ENCODE results near the gene UNC5C. TPM values are rescaled to one million over a fixed set of nuclear protein-coding genes. Genes with fewer than 3 reads are reported as not detected.

The UNC5C gene
- total RNA-seq, 8 experiments from 2014 or later = 0.13 to 12.7 (median 3.5) TPM

DNA sequence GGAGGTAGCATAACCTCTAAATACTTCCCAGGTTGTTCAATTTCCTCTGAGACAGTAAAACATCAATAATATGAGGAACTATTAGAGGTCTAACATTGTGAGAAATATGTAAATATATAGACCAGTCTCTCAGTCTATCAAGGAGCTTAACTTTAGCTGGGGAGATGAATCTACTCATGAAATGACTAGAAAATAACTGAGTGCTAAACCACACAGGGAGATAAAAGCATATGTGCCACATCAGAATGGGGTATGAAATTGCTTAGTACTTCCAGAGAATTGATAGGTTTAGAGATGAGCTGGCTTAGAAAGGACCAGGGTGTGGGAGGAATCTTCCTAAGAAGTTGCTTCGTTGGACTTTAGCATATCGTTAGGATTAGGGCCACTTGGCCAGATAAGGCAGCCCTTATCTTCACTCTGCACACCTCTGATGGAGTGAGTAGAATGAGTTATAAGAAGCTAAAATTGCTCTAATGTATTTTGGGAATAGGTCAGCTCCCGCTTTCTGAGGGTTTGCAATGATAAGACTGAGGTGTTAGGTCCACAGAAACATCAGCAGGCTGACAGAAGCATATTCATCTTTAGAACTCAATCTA, 299.2 kb downstream of the UNC5C start:
- Histone ChIP-seq H3K4me1 (replicated peaks in 1 of 2) (peaks cover 0 to 2% of the 10 kb centered on the region in 2 donors), H3K4me3 (no peak overlapping the region), H3K27ac (no peak overlapping the region)
- ATAC-seq (replicated peaks in 6 of 8) = no peak
- WGBS, 10 experiments = 37 to 100% (median 100%) methylated on average over 1 to 3 of the region's 3 CpGs; no CpG with 5 or more reads in 1 of the 10 experiments
- in situ Hi-C loops (cut with MboI; ENCODE audit: low pct_unique_long_range_greater_than_20kb in 2 of 9, low sequenced_read_pairs in 9 of 9, unreplicated experiment in 9 of 9) = no loop called here

DNA sequence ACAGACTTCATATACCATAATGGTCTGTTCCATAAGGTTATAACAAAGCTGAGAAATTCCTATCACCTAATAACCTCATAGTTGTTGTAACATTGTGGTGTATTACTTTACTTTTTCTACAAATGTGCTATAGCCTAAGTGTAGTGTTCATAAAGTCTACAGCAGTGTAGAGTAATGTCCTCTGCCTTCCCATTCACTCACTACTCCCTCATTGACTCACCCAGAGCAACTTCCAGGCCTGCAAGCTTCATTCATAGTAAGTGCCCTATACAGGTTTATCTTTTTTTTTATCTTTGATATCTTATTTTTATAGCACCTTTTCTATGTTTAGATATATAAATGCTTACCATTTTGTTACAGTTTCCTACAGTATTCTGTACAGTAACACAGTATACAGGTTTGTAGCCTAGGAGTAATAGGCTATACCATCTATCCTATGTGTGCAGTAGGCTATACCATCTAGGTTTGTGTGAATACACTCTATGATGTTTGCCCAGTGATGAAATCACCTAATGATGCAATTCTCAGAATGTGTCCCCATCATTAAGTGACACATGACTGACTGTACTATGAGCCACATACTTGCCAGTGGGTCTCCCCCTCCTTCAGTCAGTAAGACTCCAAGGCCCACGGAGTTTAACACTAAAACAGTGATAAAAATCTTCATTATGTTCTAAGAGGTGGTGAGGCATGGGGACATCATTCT, 299.9 kb downstream of the UNC5C start:
- peaks cover 0 to 2% of the 10 kb centered on the region in 2 donors for H3K4me1 ChIP-seq (replicated peaks in 1 of 2)
- ATAC-seq (replicated peaks in 6 of 8) = peak in 3 of 8 experiments; percentile 63 to 99 (median 99)
- no peak overlapping the region for H3K4me3 ChIP-seq
- in situ Hi-C loops (cut with MboI; ENCODE audit: low pct_unique_long_range_greater_than_20kb in 2 of 9, low sequenced_read_pairs in 9 of 9, unreplicated experiment in 9 of 9) = no loop called here
- 0 to 100% (median 73%) methylated on average over 1 of the region's 1 CpG; no CpG with 5 or more reads in 6 of the 10 experiments for WGBS, 10 experiments
- H3K27ac ChIP-seq = no peak overlapping the region

GRCh38 chr4:95243892-95244291, 304.9 kb downstream of the UNC5C start:
- no peak for ATAC-seq (replicated peaks in 6 of 8)
- in situ Hi-C loops (cut with MboI; ENCODE audit: low pct_unique_long_range_greater_than_20kb in 2 of 9, low sequenced_read_pairs in 9 of 9, unreplicated experiment in 9 of 9) = no loop called here

DNA sequence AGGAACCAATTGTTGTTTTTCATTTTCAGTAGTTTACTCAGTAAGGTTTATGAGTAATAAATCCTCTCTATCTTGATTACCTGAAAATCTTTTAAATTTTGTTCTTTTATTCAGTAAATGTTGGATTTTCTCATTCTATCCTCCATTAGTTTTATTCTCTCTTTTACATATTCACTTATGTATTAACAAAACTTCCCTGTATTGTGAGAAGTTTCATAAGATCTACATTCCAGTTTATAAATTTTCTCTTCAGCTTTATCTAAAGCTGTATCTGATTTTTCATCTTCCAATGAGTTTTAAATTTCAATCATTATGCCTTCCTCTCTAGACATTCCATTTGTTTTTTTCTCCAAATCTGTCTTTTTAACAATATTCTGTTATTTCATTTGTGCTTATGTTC, 310.2 kb downstream of the UNC5C start:
- in situ Hi-C loops (cut with MboI; ENCODE audit: low pct_unique_long_range_greater_than_20kb in 2 of 9, low sequenced_read_pairs in 9 of 9, unreplicated experiment in 9 of 9) = no loop called here
- H3K4me1 ChIP-seq (replicated peaks in 1 of 2) = no peaks in the 10 kb centered on the region

More at GRCh38 chr4:95243892-95244291, 304.9 kb downstream of the UNC5C start:
- Histone ChIP-seq H3K27ac (no peak overlapping the region), H3K4me3 (no peak overlapping the region), H3K4me1 (replicated peaks in 1 of 2) (peaks cover 0 to 2% of the 10 kb centered on the region in 2 donors)
- WGBS, 10 experiments = 10 to 100% (median 75%) methylated on average over 1 of the region's 1 CpG; no CpG with 5 or more reads in 2 of the 10 experiments

GRCh38 chr4:95232358-95233156, 316.2 kb downstream of the UNC5C start:
- WGBS, 10 experiments = 18 to 100% (median 90%) methylated on average over 2 to 7 of the region's 7 CpGs; no CpG with 5 or more reads in 1 of the 10 experiments
- ATAC-seq (replicated peaks in 6 of 8) = peak in 3 of 8 experiments; percentile 19 to 80 (median 41)
- no peak overlapping the region for H3K4me3 ChIP-seq
- H3K27ac ChIP-seq = no peak overlapping the region
- in situ Hi-C loops (cut with MboI; ENCODE audit: low pct_unique_long_range_greater_than_20kb in 2 of 9, low sequenced_read_pairs in 9 of 9, unreplicated experiment in 9 of 9) = no loop called here
- H3K4me1 ChIP-seq (replicated peaks in 1 of 2) = peaks cover 2 to 10% of the 10 kb centered on the region in 2 donors

More for the DNA sequence above, 310.2 kb downstream of the UNC5C start:
- no peak for ATAC-seq (replicated peaks in 6 of 8)
- H3K4me3 ChIP-seq = no peak overlapping the region
- no peak overlapping the region for H3K27ac ChIP-seq

DNA sequence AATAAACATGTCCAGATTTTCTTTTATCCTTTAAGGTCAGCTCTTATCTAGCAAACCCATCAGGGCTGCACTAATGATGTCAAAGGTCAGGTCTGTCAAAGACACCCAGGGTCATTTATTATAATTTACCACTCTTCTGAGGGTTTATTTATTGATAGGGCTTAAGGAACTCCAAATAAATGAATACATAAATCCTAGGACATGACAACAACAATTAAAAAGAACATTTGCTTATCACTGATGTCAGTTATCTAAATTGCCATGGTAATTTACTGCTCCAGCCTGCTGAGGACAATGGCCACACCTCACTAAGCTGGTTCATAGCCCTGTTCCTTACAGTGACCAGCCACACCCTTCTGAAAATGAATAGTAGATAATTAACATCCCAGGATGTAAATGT, 317.1 kb downstream of the UNC5C start:
- Histone ChIP-seq H3K4me3 (no peak overlapping the region), H3K4me1 (replicated peaks in 1 of 2) (peaks cover 2 to 10% of the 10 kb centered on the region in 2 donors), H3K27ac (no peak overlapping the region)
- ATAC-seq (replicated peaks in 6 of 8) = peak in 4 of 8 experiments; percentile 11 to 79 (median 59)
- in situ Hi-C loops (cut with MboI; ENCODE audit: low pct_unique_long_range_greater_than_20kb in 2 of 9, low sequenced_read_pairs in 9 of 9, unreplicated experiment in 9 of 9) = no loop called here

GRCh38 chr4:95225849-95226248, 322.9 kb downstream of the UNC5C start:
- Histone ChIP-seq H3K4me1 (replicated peaks in 1 of 2) (peaks cover 0 to 5% of the 10 kb centered on the region in 2 donors), H3K4me3 (no peak overlapping the region), H3K27ac (no peak overlapping the region)
- WGBS, 10 experiments = 18 to 93% (median 81%) methylated on average over 2 to 6 of the region's 6 CpGs; no CpG with 5 or more reads in 1 of the 10 experiments
- no peak for ATAC-seq (replicated peaks in 6 of 8)
- in situ Hi-C loops (cut with MboI; ENCODE audit: low pct_unique_long_range_greater_than_20kb in 2 of 9, low sequenced_read_pairs in 9 of 9, unreplicated experiment in 9 of 9) = no loop called here

GRCh38 chr4:95224402-95224801, 324.4 kb downstream of the UNC5C start:
- in situ Hi-C loops (cut with MboI; ENCODE audit: low pct_unique_long_range_greater_than_20kb in 2 of 9, low sequenced_read_pairs in 9 of 9, unreplicated experiment in 9 of 9) = no loop called here
- no peak for ATAC-seq (replicated peaks in 6 of 8)
- Histone ChIP-seq H3K4me3 (no peak overlapping the region), H3K4me1 (replicated peaks in 1 of 2) (peaks cover 0 to 5% of the 10 kb centered on the region in 2 donors), H3K27ac (no peak overlapping the region)
- 51 to 100% (median 92%) methylated on average over 1 to 3 of the region's 3 CpGs; no CpG with 5 or more reads in 2 of the 10 experiments for WGBS, 10 experiments

DNA sequence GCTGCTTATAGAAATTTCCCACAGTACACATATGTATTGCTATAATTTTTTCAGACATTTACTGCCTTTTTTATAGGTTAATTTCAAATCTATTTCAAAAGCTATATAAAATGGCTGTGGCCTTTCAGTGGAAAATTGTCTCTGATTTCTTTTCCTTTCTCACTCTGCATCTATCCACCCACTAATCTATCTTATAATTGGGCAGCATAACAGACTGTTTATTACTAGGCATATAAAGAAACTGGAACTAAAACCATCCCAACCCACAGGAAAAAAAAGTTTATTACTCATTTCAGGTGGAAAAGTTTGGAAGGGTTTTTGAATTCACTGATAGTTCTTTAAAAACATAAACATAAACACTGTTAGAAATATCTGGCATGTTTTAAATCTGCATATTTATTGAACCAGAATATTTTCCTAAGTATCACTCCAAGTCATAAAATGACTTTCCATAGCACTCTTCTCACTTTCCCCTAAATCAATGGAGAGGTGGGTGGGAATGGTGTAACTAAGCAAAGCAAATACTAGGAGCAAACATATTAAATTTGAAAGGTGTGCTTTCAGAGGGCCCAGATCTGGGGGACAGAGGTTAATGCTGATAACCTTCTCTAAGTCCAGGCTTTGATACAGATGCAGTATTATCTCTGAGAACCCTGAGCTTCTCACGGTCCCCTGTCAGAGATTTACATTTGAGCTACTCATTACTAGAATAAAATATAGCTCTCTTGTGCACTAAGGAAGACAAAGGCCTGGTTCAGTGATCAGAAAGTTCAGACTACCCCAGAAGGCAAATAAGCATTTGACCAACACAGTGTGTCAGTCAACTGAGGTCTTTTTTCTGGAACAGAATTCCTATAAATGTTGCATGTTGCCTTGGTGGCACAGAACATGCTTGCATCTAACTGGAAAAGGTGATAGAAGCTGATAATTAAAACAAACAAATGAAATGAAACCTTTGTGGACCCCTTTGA, 328.3 kb downstream of the UNC5C start:
- H3K27ac ChIP-seq = no peak overlapping the region
- peaks cover 4 to 12% of the 10 kb centered on the region in 2 donors for H3K4me1 ChIP-seq (replicated peaks in 1 of 2)
- H3K4me3 ChIP-seq = no peak overlapping the region
- ATAC-seq (replicated peaks in 6 of 8) = no peak
- in situ Hi-C loops (cut with MboI; ENCODE audit: low pct_unique_long_range_greater_than_20kb in 2 of 9, low sequenced_read_pairs in 9 of 9, unreplicated experiment in 9 of 9) = no loop called here
- 40 to 60% (median 43%) methylated on average over 1 of the region's 1 CpG; no CpG with 5 or more reads in 5 of the 10 experiments for WGBS, 10 experiments

GRCh38 chr4:95219109-95219508, 329.7 kb downstream of the UNC5C start:
- 14 to 100% (median 98%) methylated on average over 1 to 4 of the region's 5 CpGs; no CpG with 5 or more reads in 2 of the 10 experiments for WGBS, 10 experiments
- ATAC-seq (replicated peaks in 6 of 8) = no peak
- no peak overlapping the region for H3K27ac ChIP-seq

GRCh38 chr4:95217197-95217596, 331.6 kb downstream of the UNC5C start:
- 28 to 100% (median 94%) methylated on average over 1 to 2 of the region's 2 CpGs; no CpG with 5 or more reads in 3 of the 10 experiments for WGBS, 10 experiments
- ATAC-seq (replicated peaks in 6 of 8) = peak in 1 of 8 experiments; percentile 37
- Histone ChIP-seq H3K4me1 (replicated peaks in 1 of 2) (peaks cover 15 to 32% of the 10 kb centered on the region in 2 donors), H3K27ac (no peak overlapping the region), H3K4me3 (no peak overlapping the region)
- in situ Hi-C loops (cut with MboI; ENCODE audit: low pct_unique_long_range_greater_than_20kb in 2 of 9, low sequenced_read_pairs in 9 of 9, unreplicated experiment in 9 of 9) = no loop called here

More at GRCh38 chr4:95219109-95219508, 329.7 kb downstream of the UNC5C start:
- H3K4me1 ChIP-seq (replicated peaks in 1 of 2) = peaks cover 12 to 26% of the 10 kb centered on the region in 2 donors
- in situ Hi-C loops (cut with MboI; ENCODE audit: low pct_unique_long_range_greater_than_20kb in 2 of 9, low sequenced_read_pairs in 9 of 9, unreplicated experiment in 9 of 9) = no loop called here
- no peak overlapping the region for H3K4me3 ChIP-seq

DNA sequence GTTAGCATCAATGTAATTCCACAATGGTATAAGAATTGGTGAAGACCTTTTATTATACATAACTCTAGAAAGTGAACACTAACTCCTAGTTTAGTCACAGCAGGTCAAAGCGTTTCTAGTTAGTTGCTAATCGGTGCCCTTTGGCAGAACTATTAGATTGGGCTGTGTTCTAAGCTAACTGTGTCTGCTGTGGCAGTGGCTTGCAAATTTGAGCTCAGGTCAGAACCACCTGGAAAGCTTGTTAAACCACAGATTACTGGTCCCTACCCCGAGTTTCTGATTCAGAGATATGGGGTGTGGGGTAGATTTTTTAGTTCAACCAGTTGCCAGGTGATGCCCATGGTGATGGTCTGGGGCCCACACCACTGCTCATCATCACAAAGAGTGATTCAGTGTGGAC, 332.1 kb downstream of the UNC5C start:
- H3K4me1 ChIP-seq (replicated peaks in 1 of 2) = peaks cover 15 to 32% of the 10 kb centered on the region in 2 donors
- no peak overlapping the region for H3K4me3 ChIP-seq
- in situ Hi-C loops (cut with MboI; ENCODE audit: low pct_unique_long_range_greater_than_20kb in 2 of 9, low sequenced_read_pairs in 9 of 9, unreplicated experiment in 9 of 9) = no loop called here
- ATAC-seq (replicated peaks in 6 of 8) = no peak
- no peak overlapping the region for H3K27ac ChIP-seq
- 20 to 100% (median 80%) methylated on average over 1 to 3 of the region's 3 CpGs; no CpG with 5 or more reads in 3 of the 10 experiments for WGBS, 10 experiments
